Panc1 (cell line): Measurements from ENCODE around the gene MGME1. TPM values are rescaled to one million over a fixed set of nuclear protein-coding genes. Genes with fewer than 3 reads are reported as not detected.

ENCODE experiments used
- ATAC-seq: fragments of 200-7000 bp; cut with Tn5 transposase; 2 replicates; pipeline ENCODE4 v1.9.1; 2020; ENCODE audit warnings: mild to moderate bottlenecking, moderate library complexity
- BruUV-seq: library from RNA; stranded (reverse); fragments of 400-500 nt; replicated peaks from 2 replicates; lab custom pipeline; 2021; lab: Mats Ljungman, UMichigan
- CTCF ChIA-PET: fragments of 300-600 bp; sonication (Branson Sonifier 250); formaldehyde crosslinking; loops from one replicate; lab custom pipeline; 2022; ENCODE audit warnings: antibody characterized with exemption; lab: Charles Lee
- POLR2A ChIA-PET: fragments of 300-600 bp; sonication (Branson Sonifier 250); formaldehyde crosslinking; loops from one replicate; lab custom pipeline; 2022; ENCODE audit warnings: antibody characterized with exemption; lab: Charles Lee
- DNase-seq: peaks from one replicate; pipeline ENCODE4 v3.0.0-alpha.2; 2010; ENCODE audit warnings: low read depth, low spot score
- H3K27ac ChIP-seq: 2 replicates; pipeline ENCODE4 v1.5.1; 2011; ENCODE audit warnings: mild to moderate bottlenecking, low read length, inconsistent platforms
- H3K27me3 ChIP-seq: fragments of 200-500 bp; sonication (Bioruptor generic); 2 replicates; pipeline ENCODE4 v1.6.0; 2014; ENCODE audit warnings: low read length, inconsistent platforms; ENCODE audit not compliant: control insufficient read depth, insufficient read depth
- H3K36me3 ChIP-seq: fragments of 200-500 bp; sonication (Bioruptor generic); 2 replicates; pipeline ENCODE4 v1.5.1; 2014; ENCODE audit warnings: inconsistent platforms, mild to moderate bottlenecking, low read length, moderate library complexity; ENCODE audit not compliant: control insufficient read depth, insufficient read depth
- H3K4me1 ChIP-seq: 2 replicates; pipeline ENCODE4 v1.5.1; 2011; ENCODE audit warnings: inconsistent platforms, mild to moderate bottlenecking, low read length, moderate library complexity; ENCODE audit not compliant: control insufficient read depth, insufficient read depth
- H3K4me3 ChIP-seq, 2 experiments: 2 replicates each; pipeline ENCODE4 v1.5.1; 2011 to 2012; ENCODE audit warnings: low read depth in 2 of 2, low read length in 2 of 2, mild to moderate bottlenecking in 2 of 2, inconsistent platforms in 1 of 2, moderate library complexity in 1 of 2
- H3K9me3 ChIP-seq: fragments of 200-500 bp; sonication (Bioruptor generic); 2 replicates; pipeline ENCODE4 v1.5.1; 2014; ENCODE audit warnings: low read depth, mild to moderate bottlenecking, inconsistent platforms, low read length, moderate library complexity; ENCODE audit not compliant: control insufficient read depth, insufficient read depth
- CTCF ChIP-seq: fragments of 450-650 bp; IDR thresholded peaks from 2 replicates; pipeline ENCODE4 v1.5.1; 2017; ENCODE audit warnings: mild to moderate bottlenecking
- POLR2AphosphoS5 ChIP-seq: IDR thresholded peaks from 2 replicates; pipeline ENCODE4 v1.6.1; 2012; ENCODE audit warnings: mild to moderate bottlenecking, low read depth, low read length, moderate library complexity
- REST ChIP-seq, 2 experiments: IDR thresholded peaks; 2 replicates each; pipeline ENCODE4 v1.6.1; 2011 to 2012; ENCODE audit warnings: low read depth in 2 of 2, control low read depth in 1 of 2, low read length in 1 of 2, mild to moderate bottlenecking in 1 of 2, moderate library complexity in 1 of 2; ENCODE audit not compliant: insufficient read depth in 1 of 2
- SIN3A ChIP-seq: IDR thresholded peaks from 2 replicates; pipeline ENCODE4 v1.6.1; 2012; ENCODE audit warnings: low read depth, mild to moderate bottlenecking, low read length, moderate library complexity, borderline replicate concordance; ENCODE audit not compliant: insufficient read depth
- TCF7L2 ChIP-seq: IDR thresholded peaks from 2 replicates; pipeline ENCODE4 v1.6.1; 2011; ENCODE audit warnings: mild to moderate bottlenecking, low read depth, low read length, inconsistent platforms
- in situ Hi-C: cut with HindIII; loops from 2 replicates; pipeline ENCODE4 v1.10.0; 2016; ENCODE audit warnings: low sequenced_read_pairs, low pct_unique_long_range_greater_than_20kb
- intact Hi-C: fragments of 100-400 bp; cut with micrococcal nuclease; formaldehyde crosslinking; loops from one replicate; pipeline ENCODE4 v1.10.0; 2022; ENCODE audit not compliant: unreplicated experiment
- total RNA-seq: library from RNA; stranded (reverse); gene quantifications from one replicate; pipeline ENCODE4 v1.2.1, GENCODE V29; 2021; ENCODE audit not compliant: unreplicated experiment

Gene MGME1
- total RNA-seq, 1 experiment from 2014 or later = 27.0 TPM

GRCh38 chr20:18014411-18014810, 45.6 kb downstream of the MGME1 start:
- no TSS peak for BruUV-seq
- DNase-seq (no peak), ATAC-seq (no peak)
- Histone ChIP-seq H3K27ac (no peak overlapping the region), H3K36me3 (no peaks in the 10 kb centered on the region), H3K4me3 (no peak overlapping the region), H3K27me3 (no peaks in the 10 kb centered on the region), H3K9me3 (no peaks in the 10 kb centered on the region), H3K4me1 (no peaks in the 10 kb centered on the region)
- intact Hi-C loops = no loop called here
- ChIA-PET CTCF (no interaction called here), POLR2A (no interaction called here)
- no peak for TF ChIP-seq POLR2AphosphoS5
- TF ChIP-seq TCF7L2 = no peak
- TF ChIP-seq SIN3A = no peak
- TF ChIP-seq CTCF = no peak
- TF ChIP-seq REST (IDR thresholded peaks at IDR 0.05; ENCODE audit: insufficient read depth in 1 of 2, low read depth in 2 of 2, low read length in 1 of 2) = no peak
- in situ Hi-C loops = no loop called here

- ChIA-PET POLR2A (no interaction called here), CTCF (no interaction called here)
- H3K4me3 ChIP-seq = no peak overlapping the region
- no peak for ATAC-seq
- in situ Hi-C loops = no loop called here
- BruUV-seq = no TSS peak
- no peaks in the 10 kb centered on the region for H3K9me3 ChIP-seq
- TF ChIP-seq POLR2AphosphoS5 (no peak), TCF7L2 (no peak), CTCF (no peak)
- intact Hi-C loops = no loop called here
- no peak overlapping the region for H3K27ac ChIP-seq
- no peaks in the 10 kb centered on the region for H3K36me3 ChIP-seq
- no peaks in the 10 kb centered on the region for H3K27me3 ChIP-seq
- DNase-seq = no peak
- no peaks in the 10 kb centered on the region for H3K4me1 ChIP-seq
Observed at GRCh38 chr20:18016772-18017171, 48.0 kb downstream of the MGME1 start.
